Esophagus squamous epithelium (tissue), 4 donors: Measurements from ENCODE around the gene YLPM1.

Experiments used
- POLR2A ChIP-seq, 4 donors: fragments of 450-650 bp; IDR thresholded peaks; one replicate each; pipeline ENCODE4 v1.6.1; 2017; ENCODE audit warnings: antibody characterized with exemption in 4 of 4, mild to moderate bottlenecking in 4 of 4, moderate library complexity in 3 of 4
- TF ChIP-seq, protein P1 (sequence below), 6 experiments: fragments of 450-650 bp in 4 of 6; fragments of 200-600 bp in 2 of 6; sonication (generic) in 2 of 6; IDR thresholded peaks; one replicate each; pipeline ENCODE4 v1.5.1; 2016 to 2019; ENCODE audit warnings: antibody characterized with exemption in 6 of 6, mild to moderate bottlenecking in 4 of 6, moderate library complexity in 4 of 6

DNA sequence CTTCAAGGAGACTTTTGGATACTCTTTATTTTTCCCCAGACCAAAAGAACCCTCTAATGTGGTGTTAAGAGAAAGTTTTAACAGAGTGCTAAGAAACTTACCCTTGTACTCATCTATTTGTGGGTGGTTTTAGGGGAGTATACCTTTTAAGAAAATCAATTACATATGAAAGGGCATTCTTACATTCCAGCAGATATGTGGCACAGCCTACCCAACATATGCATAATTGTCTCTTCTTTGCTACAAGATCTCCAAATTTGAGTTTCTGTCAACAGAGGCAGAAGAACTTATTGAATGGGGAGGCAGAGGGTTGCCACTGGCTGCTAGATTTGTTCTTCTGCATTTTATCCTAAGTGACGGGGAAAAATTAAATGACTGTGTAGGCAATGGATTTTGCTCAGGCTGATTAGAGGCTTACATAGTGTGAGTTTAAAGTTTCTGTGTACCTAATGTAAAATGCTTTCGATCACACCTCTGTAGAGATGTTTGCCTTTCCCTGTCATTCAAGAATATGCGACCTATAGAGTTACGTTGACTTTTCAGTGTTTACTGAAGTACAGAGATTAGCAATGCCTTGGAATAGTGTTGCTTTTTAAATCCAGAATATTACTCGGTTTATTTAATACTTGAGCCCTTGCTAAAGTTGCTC, 58.3 kb downstream of the YLPM1 start:
- TF ChIP-seq, protein P1, sequence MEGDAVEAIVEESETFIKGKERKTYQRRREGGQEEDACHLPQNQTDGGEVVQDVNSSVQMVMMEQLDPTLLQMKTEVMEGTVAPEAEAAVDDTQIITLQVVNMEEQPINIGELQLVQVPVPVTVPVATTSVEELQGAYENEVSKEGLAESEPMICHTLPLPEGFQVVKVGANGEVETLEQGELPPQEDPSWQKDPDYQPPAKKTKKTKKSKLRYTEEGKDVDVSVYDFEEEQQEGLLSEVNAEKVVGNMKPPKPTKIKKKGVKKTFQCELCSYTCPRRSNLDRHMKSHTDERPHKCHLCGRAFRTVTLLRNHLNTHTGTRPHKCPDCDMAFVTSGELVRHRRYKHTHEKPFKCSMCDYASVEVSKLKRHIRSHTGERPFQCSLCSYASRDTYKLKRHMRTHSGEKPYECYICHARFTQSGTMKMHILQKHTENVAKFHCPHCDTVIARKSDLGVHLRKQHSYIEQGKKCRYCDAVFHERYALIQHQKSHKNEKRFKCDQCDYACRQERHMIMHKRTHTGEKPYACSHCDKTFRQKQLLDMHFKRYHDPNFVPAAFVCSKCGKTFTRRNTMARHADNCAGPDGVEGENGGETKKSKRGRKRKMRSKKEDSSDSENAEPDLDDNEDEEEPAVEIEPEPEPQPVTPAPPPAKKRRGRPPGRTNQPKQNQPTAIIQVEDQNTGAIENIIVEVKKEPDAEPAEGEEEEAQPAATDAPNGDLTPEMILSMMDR (IDR thresholded peaks at IDR 0.05): no peak
- TF ChIP-seq POLR2A (IDR thresholded peaks at IDR 0.05): no peak
